Spleen (tissue), 11 donors: Measurements from ENCODE around the gene CPXM2. TPM values are rescaled to one million over a fixed set of nuclear protein-coding genes. Genes with fewer than 3 reads are reported as not detected.

ENCODE experiments used
- DNase-seq: peaks from one replicate; pipeline ENCODE4 v3.0.0-alpha.2; 2020
- H3K27ac ChIP-seq, 8 donors: fragments of 200-600 bp; sonication (generic) in 7 of 8; 1 replicate in 4 of 8; 2 replicates in 4 of 8; pipeline versions ENCODE4 v1.5.0 to v1.8.0; 2016 to 2021; ENCODE audit warnings: inconsistent platforms in 4 of 8, mild to moderate bottlenecking in 4 of 8, moderate library complexity in 1 of 8
- H3K27me3 ChIP-seq, 7 donors: fragments of 200-600 bp; sonication (generic) in 6 of 7; replicated peaks in 1 of 7; 1 replicate in 4 of 7; 2 replicates in 3 of 7; pipeline versions ENCODE4 v1.5.0 to v1.8.0; 2016 to 2021; ENCODE audit warnings: inconsistent platforms in 3 of 7, mild to moderate bottlenecking in 1 of 7
- H3K36me3 ChIP-seq, 6 donors: fragments of 200-600 bp; sonication (generic) in 5 of 6; 1 replicate in 4 of 6; 2 replicates in 2 of 6; pipeline versions ENCODE4 v1.5.0 to v1.8.0; 2016 to 2021; ENCODE audit warnings: inconsistent platforms in 2 of 6
- H3K4me1 ChIP-seq, 6 donors: fragments of 200-600 bp; sonication (generic) in 5 of 6; 1 replicate in 3 of 6; 2 replicates in 3 of 6; pipeline versions ENCODE4 v1.5.0 to v1.8.0; 2016 to 2021; ENCODE audit warnings: inconsistent platforms in 3 of 6
- H3K4me3 ChIP-seq, 8 donors: fragments of 200-600 bp; sonication (generic) in 7 of 8; 1 replicate in 4 of 8; 2 replicates in 4 of 8; pipeline versions ENCODE4 v1.5.0 to v1.8.0; 2016 to 2021; ENCODE audit warnings: inconsistent platforms in 4 of 8, mild to moderate bottlenecking in 4 of 8, moderate library complexity in 2 of 8
- H3K9me3 ChIP-seq, 8 donors: fragments of 200-600 bp; sonication (generic) in 7 of 8; 1 replicate in 4 of 8; 2 replicates in 4 of 8; pipeline versions ENCODE4 v1.5.0 to v1.8.0; 2016 to 2021; ENCODE audit warnings: inconsistent platforms in 4 of 8
- CTCF ChIP-seq, 11 experiments: fragments of 200-600 bp in 7 of 11; fragments of 450-650 bp in 4 of 11; sonication (generic) in 4 of 11; IDR thresholded peaks in 8 of 11; conservative IDR thresholded peaks in 3 of 11; 1 replicate in 7 of 11; 2 replicates in 4 of 11; pipeline versions ENCODE4 v1.4.0 to v1.8.0; 2016 to 2021; ENCODE audit warnings: antibody characterized with exemption in 11 of 11, inconsistent platforms in 4 of 11, mild to moderate bottlenecking in 1 of 11
- POLR2A ChIP-seq, 3 donors: fragments of 450-650 bp; IDR thresholded peaks; one replicate each; pipeline ENCODE4 v1.5.1; 2017; ENCODE audit warnings: antibody characterized with exemption in 3 of 3, mild to moderate bottlenecking in 1 of 3
- POLR2AphosphoS5 ChIP-seq, 3 donors: sonication (generic); formaldehyde crosslinking; IDR thresholded peaks; one replicate each; pipeline ENCODE4 v1.5.1; 2017; ENCODE audit warnings: antibody characterized with exemption in 3 of 3
- WGBS, 5 donors: extraction: QIAGEN DNeasy Blood & Tissue Kit in 3 of 5; methylation state at CpG; one replicate each; pipeline versions ENCODE4 v1.1.5 to v1.1.7; 2013 to 2018; 5-methylcytosine and 5-hydroxymethylcytosine counted together
- intact Hi-C: fragments of 100-400 bp; cut with DNase I; formaldehyde crosslinking; loops from one replicate; pipeline ENCODE4 v1.15.0; 2023; ENCODE audit warnings: low total_unique reads
- polyA plus RNA-seq, 3 donors: library from polyadenylated mRNA; stranded (reverse); fragments of 200-250 nt; gene quantifications; one replicate each; pipeline ENCODE4 v1.2.1, GENCODE V29; 2013
- total RNA-seq, 7 donors: library from RNA; depleted of rRNA in 3 of 7; stranded (reverse); fragments of >200 nt in 3 of 7; fragmentation: NEBNext Ultra II Directional in 4 of 7; extraction: Animal tissue kit (Norgen Biotek cat#: 25700) in 4 of 7; gene quantifications; one replicate each; pipeline versions ENCODE4 v1.1.0 to v1.2.1, GENCODE V29; 2016 to 2021
- donor health status: healthy with polysubstance abuse.
- donor health status: DM: no; HTN: no; CAD: no; lungs with moderate emphysema.
- donor health status: DM: no; HTN: no; CAD: no.
- donor health status: Bipolar disorder and iron deficiency.
- donor health status: healthy.
- donor health status: DM: no; HTN: no; CAD: no.
- donor health status: DM: yes; HTN: yes; CAD: no.

CPXM2 gene
- total and polyA plus RNA-seq, 10 donors, result 3.7 to 38.2 (median 21.7) TPM

GRCh38 chr10:123771877-123772644 lies 119.5 kb downstream of the CPXM2 start:
- TF ChIP-seq CTCF (IDR thresholded peaks at IDR 0.05 in 8 of 11, conservative IDR thresholded peaks at IDR 0.05 in 3 of 11) (no peak), POLR2A (IDR thresholded peaks at IDR 0.05) (no peak), POLR2AphosphoS5 (IDR thresholded peaks at IDR 0.05) (no peak)
- Histone ChIP-seq H3K4me1 (no peaks in the 10 kb centered on the region), H3K9me3 (peaks cover 0 to 15% (median 2%) of the 10 kb centered on the region in 8 donors), H3K27ac (no peak overlapping the region), H3K36me3 (peaks cover 0 to 13% (median 0%) of the 10 kb centered on the region in 6 donors), H3K27me3 (peaks cover 0 to 16% (median 0%) of the 10 kb centered on the region in 7 donors), H3K4me3 (no peak overlapping the region)
- intact Hi-C loops, result no loop called here
- 66 to 84% (median 71%) methylated on average over 4 of the region's 4 CpGs for WGBS, 5 donors
- DNase-seq, result no peak

- intact Hi-C loops, result no loop called here
- DNase-seq, result no peak
- Histone ChIP-seq H3K9me3 (peaks cover 0 to 15% (median 2%) of the 10 kb centered on the region in 8 donors), H3K27me3 (peaks cover 0 to 25% (median 0%) of the 10 kb centered on the region in 7 donors), H3K27ac (no peak overlapping the region), H3K4me1 (no peaks in the 10 kb centered on the region), H3K4me3 (no peak overlapping the region), H3K36me3 (peaks cover 0 to 18% (median 0%) of the 10 kb centered on the region in 6 donors)
- WGBS, 5 donors, result 50 to 56% (median 51%) methylated on average over 4 of the region's 4 CpGs
- TF ChIP-seq CTCF (IDR thresholded peaks at IDR 0.05 in 8 of 11, conservative IDR thresholded peaks at IDR 0.05 in 3 of 11) (no peak), POLR2A (IDR thresholded peaks at IDR 0.05) (no peak), POLR2AphosphoS5 (IDR thresholded peaks at IDR 0.05) (no peak)
Observed at GRCh38 chr10:123769647-123770046, 122.0 kb downstream of the CPXM2 start.

- Histone ChIP-seq H3K27ac (no peak overlapping the region), H3K27me3 (peaks cover 0 to 35% (median 0%) of the 10 kb centered on the region in 7 donors), H3K9me3 (no peaks in the 10 kb centered on the region), H3K36me3 (peaks cover 0 to 20% (median 0%) of the 10 kb centered on the region in 6 donors), H3K4me3 (no peak overlapping the region), H3K4me1 (no peaks in the 10 kb centered on the region)
- 76 to 86% (median 78%) methylated on average over 8 of the region's 8 CpGs for WGBS, 5 donors
- TF ChIP-seq POLR2A (IDR thresholded peaks at IDR 0.05) (no peak), CTCF (IDR thresholded peaks at IDR 0.05 in 8 of 11, conservative IDR thresholded peaks at IDR 0.05 in 3 of 11) (no peak), POLR2AphosphoS5 (IDR thresholded peaks at IDR 0.05) (no peak)
- DNase-seq, result no peak
- intact Hi-C loops, result no loop called here
Observed at GRCh38 chr10:123766761-123767160, 124.8 kb downstream of the CPXM2 start.

GRCh38 chr10:123766012-123766411 lies 125.6 kb downstream of the CPXM2 start:
- Histone ChIP-seq H3K4me3 (no peak overlapping the region), H3K27me3 (peaks cover 0 to 43% (median 0%) of the 10 kb centered on the region in 7 donors), H3K9me3 (no peaks in the 10 kb centered on the region), H3K27ac (no peak overlapping the region), H3K4me1 (no peaks in the 10 kb centered on the region), H3K36me3 (peaks cover 0 to 28% (median 1%) of the 10 kb centered on the region in 6 donors)
- DNase-seq, result no peak
- 59 to 85% (median 75%) methylated on average over 3 of the region's 3 CpGs for WGBS, 5 donors
- intact Hi-C loops, result no loop called here
- TF ChIP-seq POLR2A (IDR thresholded peaks at IDR 0.05), result no peak
